Stimulated activated CD4-positive, alpha-beta T cell treated with anti-CD3 and anti-CD28 coated beads, Interleukin-4, amount 100 ng/mL, for 48 hours (primary cell): ENCODE measurements around the gene STK4.
"Not testable (repeated sequence)": the region's sequence is repeated elsewhere in the genome, so short reads cannot be mapped to it uniquely, and the experiment has no call there.

ENCODE experiments used
- DNase-seq, 2 donors: peaks; one replicate each; pipeline ENCODE4 v3.0.0-alpha.2; 2020; ENCODE audit warnings: low read depth in 2 of 2

STK4 gene

DNA sequence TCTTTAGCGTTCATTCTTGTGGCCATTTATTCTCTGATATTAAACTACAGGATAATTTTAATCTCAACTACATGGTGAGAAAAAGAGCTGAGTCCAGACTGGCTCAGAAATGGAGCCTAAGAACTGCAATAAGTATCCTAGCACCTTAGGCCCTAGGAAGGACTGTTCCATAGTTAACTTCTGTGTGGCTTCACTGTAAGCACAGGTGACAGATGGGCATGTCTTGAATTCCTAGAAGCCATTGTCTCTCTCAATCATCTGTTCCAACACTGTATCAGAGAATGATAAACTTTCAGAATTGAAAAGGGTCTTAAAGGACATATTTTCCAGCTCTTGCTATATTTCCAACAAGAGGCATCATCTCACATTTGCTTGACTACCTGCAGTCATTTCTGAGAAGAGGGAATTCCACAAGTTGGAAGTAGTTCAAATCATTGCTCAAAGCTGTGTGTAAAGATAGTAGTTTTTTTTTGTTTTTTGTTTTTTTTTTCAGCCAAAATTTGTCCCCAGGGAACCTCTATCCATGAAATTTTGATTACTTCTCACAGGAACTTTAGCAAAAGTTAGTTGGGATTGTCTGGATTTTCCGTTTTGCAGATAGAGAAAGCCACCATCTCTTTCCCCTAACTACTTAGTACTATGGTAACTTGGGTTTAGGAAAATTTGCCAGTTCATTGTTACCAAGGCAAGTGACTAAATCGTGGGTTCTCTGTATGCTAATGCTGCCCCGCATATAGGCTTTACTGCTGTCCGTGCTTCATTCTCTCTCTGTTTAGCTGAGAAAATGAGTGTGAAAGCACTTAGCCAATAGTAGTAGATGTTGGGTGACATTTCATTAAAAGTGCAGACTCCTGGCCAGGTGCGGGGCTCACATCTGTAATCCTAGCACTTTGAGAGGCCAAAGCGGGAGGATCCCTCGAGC is 87.4 kb downstream of the STK4 start:
- no peak for DNase-seq

- no peak for DNase-seq
Measured at GRCh38 chr20:45055056-45055455, 88.7 kb downstream of the STK4 start.

- no peak for DNase-seq
Measured at GRCh38 chr20:45056473-45057173, 90.3 kb downstream of the STK4 start.

DNA sequence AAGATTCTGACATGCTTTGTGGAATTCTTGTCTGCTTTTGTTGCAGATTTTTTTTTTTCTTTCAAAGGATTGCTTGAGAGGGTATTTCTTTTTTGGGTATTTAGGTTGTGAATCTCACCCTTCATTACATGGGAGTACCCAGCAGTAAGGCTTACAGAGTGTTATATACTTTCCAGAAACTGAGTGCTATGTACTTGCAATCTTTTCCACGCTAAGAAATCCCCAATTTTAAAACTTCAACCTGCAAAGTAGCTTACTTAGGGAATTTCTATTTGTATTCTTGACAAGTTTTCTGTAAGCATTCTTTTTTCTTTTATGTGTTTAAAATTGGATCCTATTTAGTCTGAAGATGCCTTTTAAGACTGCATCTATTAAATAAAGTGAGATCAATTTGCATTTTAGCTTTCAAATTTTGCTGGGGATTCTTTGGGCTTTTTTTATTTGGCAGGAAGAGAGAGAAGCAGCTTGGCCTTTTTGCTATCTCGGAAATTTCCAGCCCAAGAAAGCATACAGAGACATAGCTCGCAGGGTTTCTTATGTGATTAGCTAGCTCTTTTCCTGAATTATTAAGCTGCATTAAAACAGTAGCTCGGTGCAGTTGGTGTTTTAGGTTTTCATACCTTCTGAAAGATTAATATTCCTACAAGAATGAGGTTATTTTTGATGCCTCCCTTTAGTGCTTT is 92.0 kb downstream of the STK4 start:
- no peak for DNase-seq

- no peak for DNase-seq
Measured at GRCh38 chr20:45059022-45059728, 92.9 kb downstream of the STK4 start.

GRCh38 chr20:45060294-45060693 is 94.0 kb downstream of the STK4 start:
- no peak for DNase-seq

DNA sequence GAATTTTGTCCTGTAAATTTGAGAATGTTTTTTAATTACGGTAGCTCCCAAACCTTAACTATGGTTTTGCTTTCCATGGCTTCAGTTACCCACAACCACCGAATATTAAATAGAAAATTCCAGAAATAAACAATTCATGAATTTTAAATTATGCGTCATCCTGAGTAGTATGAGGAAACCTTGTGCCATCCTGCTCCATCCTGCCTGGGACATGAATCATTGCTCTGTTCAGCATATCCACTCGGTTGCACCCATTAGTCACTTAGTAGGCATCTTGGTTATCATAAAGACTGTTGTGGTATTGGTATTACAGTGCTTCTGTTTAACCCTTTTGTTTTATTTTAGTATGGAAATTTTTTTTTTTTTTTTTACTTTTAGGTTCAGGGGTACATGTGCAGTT is 94.9 kb downstream of the STK4 start:
- no peak for DNase-seq

GRCh38 chr20:45063107-45063506 is 96.8 kb downstream of the STK4 start:
- not testable (repeated sequence) for DNase-seq

- no peak for DNase-seq
Measured at GRCh38 chr20:45064812-45065211, 98.5 kb downstream of the STK4 start.

DNA sequence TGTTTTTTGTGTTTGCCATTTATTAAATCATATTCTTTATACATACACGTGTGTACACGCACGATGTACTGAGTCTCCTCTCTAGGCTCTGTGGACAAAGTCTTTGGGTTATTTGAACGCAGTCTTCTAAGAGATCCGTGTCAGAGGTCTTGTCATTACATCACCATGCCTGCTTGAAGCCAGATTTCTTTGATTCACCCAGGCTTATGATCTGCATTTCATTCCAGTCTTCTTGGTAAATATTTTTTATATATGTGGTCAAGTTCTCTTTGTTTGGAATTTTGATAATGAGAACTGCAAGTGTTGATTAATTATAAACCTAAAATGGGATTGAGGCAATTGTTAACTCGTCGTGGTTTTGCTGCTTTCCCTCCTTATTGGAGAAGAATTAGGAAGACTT is 100.1 kb downstream of the STK4 start:
- DNase-seq = no peak

DNA sequence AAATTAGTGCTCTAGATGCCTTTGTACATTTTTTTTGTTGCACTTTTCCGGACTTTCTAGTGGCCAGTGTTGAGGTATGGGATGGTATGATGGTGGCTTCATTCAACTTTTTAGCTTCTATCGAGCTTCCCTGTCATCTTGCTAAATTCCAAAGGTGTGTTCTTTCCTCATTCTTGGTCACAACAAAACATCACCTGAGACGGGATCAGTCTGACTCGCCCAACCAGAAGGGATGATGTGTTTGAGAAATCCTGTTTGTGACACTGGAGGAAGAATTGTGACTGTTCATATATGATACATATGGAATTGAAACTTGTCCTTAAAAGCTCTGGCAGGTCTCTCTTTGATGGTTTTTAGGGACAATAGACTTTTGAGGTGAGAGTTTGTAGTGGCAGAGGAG is 100.8 kb downstream of the STK4 start:
- no peak for DNase-seq

DNA sequence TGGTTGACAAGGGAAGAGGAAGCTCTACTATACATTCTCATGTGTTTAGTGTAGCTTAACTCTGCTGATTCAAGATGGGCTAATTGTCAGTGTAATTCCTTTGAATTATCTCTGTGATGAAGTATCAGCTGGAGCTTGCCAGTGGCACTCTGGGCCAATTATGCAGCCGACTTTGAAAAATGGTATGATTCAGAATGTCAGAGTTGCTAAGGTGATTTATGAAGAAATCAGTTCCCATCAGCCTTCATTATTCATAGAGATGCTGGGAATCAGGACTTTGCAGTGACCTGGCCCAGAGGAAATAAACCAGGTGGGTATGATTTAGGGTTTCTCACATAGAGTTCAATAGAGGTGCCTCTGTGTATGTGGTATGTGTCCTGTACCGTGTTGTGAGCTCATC is 101.2 kb downstream of the STK4 start:
- DNase-seq = no peak

GRCh38 chr20:45069261-45069660 is 102.9 kb downstream of the STK4 start:
- no peak for DNase-seq

DNA sequence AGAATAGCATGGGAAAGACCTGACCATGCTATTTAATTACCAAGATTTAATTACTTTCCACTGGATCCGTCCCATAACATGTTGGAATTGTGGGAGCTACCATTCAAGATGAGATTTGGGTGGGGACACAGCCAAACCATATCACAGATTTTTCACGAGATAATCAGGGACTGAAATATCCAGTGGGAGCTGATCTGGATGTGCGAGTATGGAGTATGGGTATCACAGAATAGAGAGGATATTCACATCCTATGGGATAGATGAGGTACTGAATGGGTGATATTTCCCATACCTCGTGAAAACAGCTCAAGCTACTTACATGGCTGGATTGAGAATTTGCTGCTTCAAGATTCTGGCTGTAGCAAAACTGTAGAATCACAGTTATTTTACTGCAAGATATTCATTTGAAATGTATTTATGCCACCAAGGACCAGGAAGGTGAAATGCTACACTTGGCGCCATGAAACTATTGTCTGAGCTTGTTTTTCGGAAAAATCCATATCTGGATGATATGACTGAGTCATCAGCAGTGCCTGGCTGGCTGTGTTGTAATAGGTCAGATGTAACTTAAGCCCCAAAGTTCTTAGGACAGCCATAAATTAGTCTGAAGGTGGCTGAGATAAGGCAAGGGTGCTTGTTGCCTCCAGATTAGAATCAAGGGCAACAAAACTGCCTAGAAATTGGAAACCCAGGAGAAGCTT is 104.8 kb downstream of the STK4 start:
- no peak for DNase-seq

DNA sequence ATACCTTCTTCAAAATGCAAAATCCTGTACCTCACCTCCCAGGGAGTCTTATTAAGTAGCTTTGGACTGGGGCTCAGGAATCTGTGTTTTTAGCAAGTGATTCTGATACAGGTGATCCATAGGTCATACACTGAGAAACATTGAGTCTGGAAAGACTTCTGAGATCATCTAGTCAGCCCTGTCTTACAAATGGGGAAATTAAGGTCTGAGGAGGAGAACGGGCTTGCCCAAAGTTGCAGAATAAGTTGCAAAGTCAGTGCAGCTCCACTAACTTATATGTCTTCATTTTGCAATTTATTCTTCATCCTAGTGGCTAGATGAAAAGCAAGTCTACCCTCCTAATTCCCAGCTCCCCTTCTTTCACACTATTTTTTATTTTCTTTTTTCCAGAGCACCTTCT is 105.8 kb downstream of the STK4 start:
- no peak for DNase-seq

- no peak for DNase-seq
Measured at GRCh38 chr20:45073221-45073620, 106.9 kb downstream of the STK4 start.

- DNase-seq = no peak
Measured at GRCh38 chr20:45077559-45077958, 111.2 kb downstream of the STK4 start.

- no peak for DNase-seq
Measured at GRCh38 chr20:45080867-45081624, 114.7 kb downstream of the STK4 start.

- no peak for DNase-seq
Measured at GRCh38 chr20:45082468-45082867, 116.2 kb downstream of the STK4 start.

- DNase-seq = no peak
Measured at GRCh38 chr20:45083127-45083526, 116.8 kb downstream of the STK4 start.

- DNase-seq = no peak
Measured at GRCh38 chr20:45085289-45085688, 119.0 kb downstream of the STK4 start.
